Fibroblast of lung (primary cell): ENCODE measurements around the gene EEIG1. TPM values are rescaled to one million over a fixed set of nuclear protein-coding genes. Genes with fewer than 3 reads are reported as not detected.

ENCODE experiments used
- DNase-seq, 2 donors: peaks; one replicate each; pipeline versions ENCODE4 v3.0.0 to v3.0.0-alpha.2; 2010; ENCODE audit warnings: low read depth in 2 of 2
- H2AFZ ChIP-seq: 2 replicates; pipeline ENCODE4 v1.5.1; 2012; ENCODE audit warnings: low read length, control low read depth, inconsistent platforms
- H3K27ac ChIP-seq: 2 replicates; pipeline ENCODE4 v1.5.1; 2011; ENCODE audit warnings: low read length, control low read depth; ENCODE audit not compliant: insufficient read depth
- H3K27me3 ChIP-seq: 2 replicates; pipeline ENCODE4 v1.5.1; 2011; ENCODE audit warnings: mild to moderate bottlenecking, low read length; ENCODE audit not compliant: control insufficient read depth, insufficient read depth
- H3K36me3 ChIP-seq: 2 replicates; pipeline ENCODE4 v1.5.1; 2011; ENCODE audit warnings: low read length; ENCODE audit not compliant: control insufficient read depth, insufficient read depth
- H3K4me1 ChIP-seq: 2 replicates; pipeline ENCODE4 v1.5.1; 2011; ENCODE audit warnings: low read length; ENCODE audit not compliant: control insufficient read depth, insufficient read depth; ENCODE audit errors: extremely low read depth
- H3K4me2 ChIP-seq: 2 replicates; pipeline ENCODE4 v1.5.1; 2011; ENCODE audit warnings: low read length, control low read depth; ENCODE audit not compliant: insufficient read depth; ENCODE audit errors: extremely low read depth
- H3K4me3 ChIP-seq, 4 experiments: fragments of 200-600 bp in 1 of 4; sonication (generic) in 1 of 4; replicated peaks in 1 of 4; 2 replicates each; pipeline ENCODE4 v1.5.1; 2011 to 2016; ENCODE audit warnings: low read length in 4 of 4, low read depth in 3 of 4, mild to moderate bottlenecking in 3 of 4, control low read depth in 2 of 4, inconsistent platforms in 1 of 4, mixed read lengths in 1 of 4; ENCODE audit not compliant: insufficient read depth in 1 of 4; ENCODE audit errors: control extremely low read depth in 1 of 4
- H3K79me2 ChIP-seq: 2 replicates; pipeline ENCODE4 v1.5.1; 2012; ENCODE audit warnings: mild to moderate bottlenecking, low read length, inconsistent platforms; ENCODE audit not compliant: control insufficient read depth, insufficient read depth
- H3K9ac ChIP-seq: 2 replicates; pipeline ENCODE4 v1.5.1; 2011; ENCODE audit warnings: mild to moderate bottlenecking, low read length, control low read depth; ENCODE audit not compliant: insufficient read depth
- H3K9me3 ChIP-seq: 2 replicates; pipeline ENCODE4 v1.5.1; 2012; ENCODE audit warnings: low read depth, low read length; ENCODE audit not compliant: control insufficient read depth, insufficient read depth
- H4K20me1 ChIP-seq: 2 replicates; pipeline ENCODE4 v1.5.1; 2011; ENCODE audit warnings: low read length; ENCODE audit not compliant: control insufficient read depth, insufficient read depth; ENCODE audit errors: extremely low read depth
- EZH2 ChIP-seq: IDR thresholded peaks from 2 replicates; pipeline ENCODE4 v1.5.1; 2012; ENCODE audit warnings: low read length, control low read depth, mild to moderate bottlenecking; ENCODE audit errors: missing control alignments
- polyA plus RNA-seq, 2 donors: library from polyadenylated mRNA; depleted of rRNA in 1 of 2; stranded (reverse) in 1 of 2; unstranded in 1 of 2; fragments of >200 nt; gene quantifications; 2 replicates each; pipeline ENCODE4 v1.2.1, GENCODE V29; 2011 to 2012; ENCODE audit warnings: missing spikeins in 1 of 2
- total RNA-seq: library from RNA; depleted of rRNA; stranded (reverse); fragments of >200 nt; gene quantifications from 2 replicates; pipeline ENCODE4 v1.2.1, GENCODE V29; 2014
- TF ChIP-seq, protein P1 (sequence below), 2 donors: IDR thresholded peaks in 1 of 2; conservative IDR thresholded peaks in 1 of 2; 1 replicate in 1 of 2; 2 replicates in 1 of 2; pipeline ENCODE4 v1.5.1; 2011 to 2012; ENCODE audit warnings: low read length in 2 of 2, control low read depth in 1 of 2, inconsistent platforms in 1 of 2, low read depth in 1 of 2, mild to moderate bottlenecking in 1 of 2

The EEIG1 gene
- total and polyA plus RNA-seq, 2 donors (not counting 1 experiment from before 2014, with no cell fraction given): 12.8 to 13.2 TPM

DNA sequence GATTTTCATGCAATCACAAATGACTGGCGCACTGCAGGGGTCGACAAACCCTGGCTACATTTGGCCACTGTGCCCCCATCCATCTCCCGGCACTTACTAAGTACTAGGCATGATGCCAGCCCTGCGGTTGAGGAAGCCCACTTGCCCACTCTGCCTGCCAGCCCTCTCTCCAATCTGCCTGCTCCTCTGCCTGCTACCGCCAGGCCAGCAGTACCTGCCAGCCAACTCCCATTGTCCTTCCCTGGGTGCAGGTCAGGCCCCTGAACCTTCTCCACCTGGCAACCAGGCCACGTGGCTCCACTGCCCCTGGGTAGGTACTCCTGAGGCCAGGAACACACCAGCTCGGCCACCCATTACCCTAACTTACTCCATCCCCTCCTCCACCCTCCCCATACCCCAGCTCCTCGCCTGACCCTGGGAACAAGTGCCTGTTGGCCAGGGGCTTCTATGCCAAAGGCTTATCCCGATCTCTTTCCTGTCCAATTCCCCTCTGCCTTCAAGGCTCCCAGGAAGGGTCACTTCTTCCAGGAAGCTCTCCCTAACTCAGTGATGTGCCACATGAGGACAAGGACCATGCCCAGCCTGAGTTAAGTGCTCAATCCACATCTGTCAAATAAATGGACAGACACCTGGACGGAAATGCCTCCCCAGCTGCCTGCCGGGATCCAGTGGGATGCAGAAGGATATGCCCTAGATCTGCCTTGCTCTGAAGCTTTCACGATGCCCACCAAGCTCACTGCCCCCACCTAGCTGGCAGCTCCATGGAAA lies 6.6 kb downstream of the EEIG1 start:
- DNase-seq: no peak
- TF ChIP-seq EZH2: no peak
- TF ChIP-seq, protein P1, sequence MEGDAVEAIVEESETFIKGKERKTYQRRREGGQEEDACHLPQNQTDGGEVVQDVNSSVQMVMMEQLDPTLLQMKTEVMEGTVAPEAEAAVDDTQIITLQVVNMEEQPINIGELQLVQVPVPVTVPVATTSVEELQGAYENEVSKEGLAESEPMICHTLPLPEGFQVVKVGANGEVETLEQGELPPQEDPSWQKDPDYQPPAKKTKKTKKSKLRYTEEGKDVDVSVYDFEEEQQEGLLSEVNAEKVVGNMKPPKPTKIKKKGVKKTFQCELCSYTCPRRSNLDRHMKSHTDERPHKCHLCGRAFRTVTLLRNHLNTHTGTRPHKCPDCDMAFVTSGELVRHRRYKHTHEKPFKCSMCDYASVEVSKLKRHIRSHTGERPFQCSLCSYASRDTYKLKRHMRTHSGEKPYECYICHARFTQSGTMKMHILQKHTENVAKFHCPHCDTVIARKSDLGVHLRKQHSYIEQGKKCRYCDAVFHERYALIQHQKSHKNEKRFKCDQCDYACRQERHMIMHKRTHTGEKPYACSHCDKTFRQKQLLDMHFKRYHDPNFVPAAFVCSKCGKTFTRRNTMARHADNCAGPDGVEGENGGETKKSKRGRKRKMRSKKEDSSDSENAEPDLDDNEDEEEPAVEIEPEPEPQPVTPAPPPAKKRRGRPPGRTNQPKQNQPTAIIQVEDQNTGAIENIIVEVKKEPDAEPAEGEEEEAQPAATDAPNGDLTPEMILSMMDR (conservative IDR thresholded peaks at IDR 0.05 in 1 of 2, IDR thresholded peaks at IDR 0.05 in 1 of 2; ENCODE audit: low read depth in 1 of 2, low read length in 2 of 2): no peak
- Histone ChIP-seq H3K27me3 (no peaks in the 10 kb centered on the region), H3K9ac (no peak overlapping the region), H3K36me3 (no peaks in the 10 kb centered on the region), H3K4me3 (no peak overlapping the region), H3K79me2 (peaks cover 71% of the 10 kb centered on the region), H3K9me3 (no peaks in the 10 kb centered on the region), H3K4me1 (peaks cover 33% of the 10 kb centered on the region), H4K20me1 (no peaks in the 10 kb centered on the region), H2AFZ (no peak overlapping the region), H3K4me2 (peak overlapping the region; percentile 27), H3K27ac (no peak overlapping the region)

DNA sequence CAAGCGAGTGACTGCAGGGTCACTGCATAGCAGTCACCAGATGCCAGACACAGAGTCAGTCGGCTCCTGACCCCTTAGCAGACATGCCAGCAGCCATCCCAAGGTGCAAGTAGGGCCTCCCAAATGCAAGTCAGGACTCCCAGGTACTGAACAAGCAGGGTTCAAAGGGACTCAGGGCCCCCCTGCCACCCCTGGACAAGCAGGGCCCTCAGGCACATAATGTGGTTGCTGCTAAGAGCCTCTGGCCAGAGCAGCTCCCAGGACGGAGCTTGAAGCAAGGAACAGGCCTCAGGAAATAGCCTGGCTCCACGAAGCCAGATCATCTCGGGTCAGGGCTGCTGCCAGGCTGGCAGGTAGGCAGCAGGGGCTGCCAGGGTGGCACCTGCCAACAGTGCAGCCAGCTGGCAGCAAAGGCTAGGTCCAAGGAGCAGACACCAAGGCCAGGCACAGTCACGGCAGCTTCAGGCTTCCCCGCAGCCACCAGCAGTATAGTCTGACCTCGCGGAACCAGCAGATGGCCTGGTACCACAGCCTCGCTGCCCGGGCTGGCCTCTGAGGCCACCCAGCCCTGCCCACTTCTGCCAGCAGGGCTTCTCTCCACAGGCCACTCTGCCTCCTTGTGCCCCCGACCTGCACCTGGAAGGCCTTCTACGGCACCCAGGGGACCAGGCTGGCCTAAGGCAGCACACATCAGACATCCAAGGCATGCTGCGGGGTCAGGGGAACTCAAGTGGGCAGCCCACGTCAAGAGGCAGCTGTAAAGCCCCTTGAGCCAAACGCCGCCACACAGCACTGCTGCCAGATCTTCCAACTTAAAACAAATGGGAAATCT lies 7.4 kb downstream of the EEIG1 start:
- no peak overlapping the region for H3K9ac ChIP-seq
- H3K4me3 ChIP-seq: no peak overlapping the region
- no peak overlapping the region for H3K4me2 ChIP-seq
- H3K27me3 ChIP-seq: no peaks in the 10 kb centered on the region
- H3K36me3 ChIP-seq: no peaks in the 10 kb centered on the region
- no peaks in the 10 kb centered on the region for H3K9me3 ChIP-seq
- no peak overlapping the region for H2AFZ ChIP-seq
- peaks cover 64% of the 10 kb centered on the region for H3K79me2 ChIP-seq
- TF ChIP-seq EZH2: no peak
- TF ChIP-seq, protein P1 (conservative IDR thresholded peaks at IDR 0.05 in 1 of 2, IDR thresholded peaks at IDR 0.05 in 1 of 2; ENCODE audit: low read depth in 1 of 2, low read length in 2 of 2): no peak
- no peak overlapping the region for H3K27ac ChIP-seq
- no peaks in the 10 kb centered on the region for H4K20me1 ChIP-seq
- no peak for DNase-seq
- peaks cover 39% of the 10 kb centered on the region for H3K4me1 ChIP-seq

DNA sequence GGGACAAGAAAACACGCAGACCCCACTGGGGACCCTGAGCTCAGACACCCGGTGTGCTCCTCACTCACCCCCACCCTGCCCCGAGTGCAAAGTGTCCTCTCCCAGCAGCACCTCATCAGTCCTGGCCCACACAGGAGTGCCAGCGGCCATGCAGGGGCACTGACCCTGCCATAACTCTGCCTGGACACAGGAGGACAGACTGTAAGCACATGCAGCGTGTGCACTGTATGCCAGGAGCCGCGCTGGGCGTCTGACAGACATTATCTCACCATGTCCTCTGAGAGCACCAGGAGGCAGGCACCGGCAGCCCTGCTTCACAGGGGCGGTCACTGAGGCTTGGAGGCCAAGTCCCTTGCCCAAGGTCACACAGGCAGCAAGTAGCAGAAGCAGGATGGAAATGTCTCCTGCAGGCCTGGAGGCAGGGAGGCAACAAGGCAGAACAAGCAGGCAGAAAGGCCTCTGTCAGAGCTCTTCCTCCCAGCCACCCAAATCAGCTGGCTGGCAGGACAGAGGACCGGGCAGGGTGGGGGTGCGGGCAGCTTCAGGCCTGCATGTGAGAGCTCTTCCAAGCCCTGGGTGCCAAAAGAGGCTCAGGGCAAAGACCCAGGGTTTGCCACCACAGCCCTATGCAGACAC lies 8.4 kb downstream of the EEIG1 start:
- no peaks in the 10 kb centered on the region for H3K9me3 ChIP-seq
- H2AFZ ChIP-seq: no peak overlapping the region
- H3K36me3 ChIP-seq: peaks cover 1% of the 10 kb centered on the region
- H3K27ac ChIP-seq: no peak overlapping the region
- no peak overlapping the region for H3K9ac ChIP-seq
- no peaks in the 10 kb centered on the region for H3K27me3 ChIP-seq
- H3K4me2 ChIP-seq: peak overlapping the region; percentile 20
- TF ChIP-seq, protein P1 (conservative IDR thresholded peaks at IDR 0.05 in 1 of 2, IDR thresholded peaks at IDR 0.05 in 1 of 2; ENCODE audit: low read depth in 1 of 2, low read length in 2 of 2): no peak
- no peak for TF ChIP-seq EZH2
- no peaks in the 10 kb centered on the region for H4K20me1 ChIP-seq
- H3K4me1 ChIP-seq: peaks cover 43% of the 10 kb centered on the region
- H3K4me3 ChIP-seq: no peak overlapping the region
- peaks cover 61% of the 10 kb centered on the region for H3K79me2 ChIP-seq
- DNase-seq: no peak
